ENCODE results near the gene TRIM67.
"Not testable (repeated sequence)": the region's sequence is repeated elsewhere in the genome, so short reads cannot be mapped to it uniquely, and the experiment has no call there.

TRIM67 gene

DNA sequence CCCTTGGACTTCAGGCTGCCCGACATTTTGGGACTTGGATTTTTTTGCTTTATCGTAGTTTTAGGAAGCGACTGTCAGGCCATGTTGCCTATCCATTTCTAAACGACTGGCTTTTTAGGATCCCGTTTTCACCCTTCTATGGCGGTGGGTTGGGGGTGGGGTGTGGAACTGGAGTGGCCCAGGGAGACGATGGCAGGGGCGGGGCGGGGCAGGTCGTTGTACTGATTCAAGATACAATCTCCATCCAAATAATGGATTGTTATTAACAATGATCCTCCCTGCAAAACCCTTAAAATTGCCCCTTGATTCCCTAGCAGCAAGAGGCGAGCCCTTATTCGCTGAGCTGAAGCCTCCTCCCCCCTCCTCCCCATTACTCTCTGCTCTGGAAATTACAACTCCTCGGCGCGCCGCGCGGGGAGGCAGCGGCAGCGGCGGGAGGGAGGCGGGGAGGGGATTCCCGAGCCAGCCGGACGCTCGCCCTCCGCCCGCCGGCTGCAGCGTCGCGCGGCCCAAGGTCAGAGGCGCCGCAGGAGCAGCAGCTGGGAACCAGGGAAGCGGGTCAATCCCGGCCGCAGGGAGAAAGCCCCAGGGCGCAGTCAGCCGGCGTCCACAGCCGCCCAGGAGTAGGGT, at the start of gene TRIM67:
TSS of gene TRIM67 (plus strand) at position 392 of the 630 bp plus-strand sequence. CDS start 912 bp downstream, outside the sequence.
- ATAC-seq = no peak
- peak; percentile 9 for DNase-seq

DNA sequence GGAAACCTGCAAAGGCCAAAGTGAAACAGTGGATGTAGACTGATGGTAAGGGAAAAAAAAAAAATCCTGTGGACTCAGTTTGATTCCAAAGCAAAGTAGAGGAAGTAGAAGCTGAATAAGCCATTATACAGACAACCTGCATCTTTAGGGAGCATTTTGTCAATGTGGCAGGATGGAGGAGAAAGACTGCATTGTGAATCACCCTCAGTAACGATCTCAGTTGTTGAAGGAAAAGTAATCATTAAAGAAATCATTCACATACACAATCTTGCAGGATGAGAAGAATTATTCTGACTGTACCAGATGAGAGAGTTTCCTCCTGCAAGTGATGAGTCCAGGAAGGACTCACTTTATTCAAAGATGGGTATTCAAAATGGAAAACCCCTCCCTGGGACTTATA, 45.1 kb upstream of the TRIM67 start:
- DNase-seq (no peak), ATAC-seq (no peak)

DNA sequence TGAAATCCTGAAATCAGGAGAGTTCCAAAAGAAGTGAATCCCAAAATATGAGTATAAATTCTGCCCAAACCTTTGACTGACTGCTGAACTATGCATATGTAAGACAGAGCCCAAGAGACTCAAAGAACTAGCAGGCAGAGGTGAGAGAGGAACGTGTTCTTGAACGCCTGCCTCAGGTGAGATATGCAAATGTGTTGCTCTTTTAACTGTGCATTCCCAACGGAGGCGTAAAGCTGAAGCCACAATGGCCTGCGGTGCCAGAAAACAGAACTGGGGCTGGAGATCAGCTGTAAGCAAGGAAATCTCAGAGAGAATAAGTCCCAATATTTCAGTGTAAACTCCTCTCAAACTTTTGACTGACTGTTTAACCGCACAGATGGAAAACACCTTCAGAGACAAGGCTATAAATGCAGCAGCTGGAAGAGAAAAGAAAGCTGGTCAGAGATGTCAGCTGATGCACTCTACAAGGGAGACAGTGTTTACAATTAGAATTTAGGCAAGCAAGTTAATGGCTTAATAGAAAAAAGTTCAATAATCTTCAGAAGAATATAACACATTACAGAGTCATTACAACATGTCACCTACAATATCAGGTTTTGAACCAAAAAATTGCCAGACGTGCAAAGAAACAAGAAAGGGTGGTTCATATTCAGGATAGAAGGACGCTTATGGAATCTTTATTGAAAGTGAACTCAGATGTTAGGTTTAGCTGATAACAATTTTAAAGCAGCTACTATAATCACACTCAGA, 43.0 kb upstream of the TRIM67 start:
- ATAC-seq (no peak), DNase-seq (no peak)

DNA sequence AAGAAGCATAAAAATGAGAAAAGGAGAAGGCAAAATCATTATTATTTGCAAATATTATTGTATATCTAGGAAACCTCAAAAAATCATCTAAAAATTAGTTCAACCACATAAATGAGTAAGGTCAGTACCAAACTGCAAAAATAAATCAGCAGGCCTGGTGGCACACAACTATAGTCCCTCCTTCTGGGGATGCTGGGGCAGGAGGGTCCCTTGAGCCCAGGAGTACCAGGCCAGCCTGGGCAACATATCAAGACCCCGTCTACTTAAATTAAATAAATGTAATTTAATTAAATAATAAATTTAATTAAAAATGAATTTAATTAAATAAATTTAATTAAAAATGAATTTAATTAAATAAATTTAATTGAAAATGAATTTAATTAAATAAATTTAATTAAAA, 40.3 kb upstream of the TRIM67 start:
- DNase-seq = no peak
- ATAC-seq = no peak

DNA sequence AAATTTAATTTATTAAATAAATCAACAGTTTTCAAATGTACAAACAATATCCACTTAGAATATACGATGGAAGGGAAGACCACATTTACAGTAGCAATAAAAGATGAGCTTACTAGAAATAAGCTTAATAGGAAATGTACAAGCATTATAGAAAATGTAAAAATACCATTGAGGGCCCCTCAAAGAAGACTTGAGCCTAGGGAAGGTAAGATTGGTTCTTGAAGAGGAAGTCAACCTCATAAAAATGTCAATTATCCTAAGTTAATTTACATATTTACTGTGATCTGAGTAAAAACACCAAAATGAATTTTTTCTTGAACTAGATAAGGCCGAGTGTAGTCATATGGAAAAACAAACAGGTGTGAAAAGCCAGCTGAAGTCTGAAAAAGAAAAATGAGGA, 39.7 kb upstream of the TRIM67 start:
- ATAC-seq (no peak), DNase-seq (no peak)

DNA sequence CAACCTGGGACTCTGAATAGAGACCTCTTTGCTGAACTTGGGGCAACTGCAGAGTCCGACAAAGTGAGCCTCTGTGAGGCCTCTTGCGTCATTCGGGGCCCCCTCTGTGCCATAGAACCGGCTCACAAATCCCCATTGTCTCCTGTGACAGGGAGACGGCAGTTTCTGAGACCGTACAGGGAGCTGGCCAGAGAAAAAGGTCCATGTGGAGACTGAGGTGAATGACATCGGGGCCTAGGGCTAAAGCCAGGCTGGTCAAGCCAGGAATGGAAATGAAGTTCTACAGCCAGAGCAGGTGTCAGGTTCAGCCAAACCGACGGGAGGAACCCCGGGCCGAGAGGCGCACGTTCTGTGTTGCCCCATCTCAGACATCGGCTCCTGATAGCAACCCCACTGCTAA, 37.1 kb upstream of the TRIM67 start:
- ATAC-seq = no peak
- DNase-seq = no peak

DNA sequence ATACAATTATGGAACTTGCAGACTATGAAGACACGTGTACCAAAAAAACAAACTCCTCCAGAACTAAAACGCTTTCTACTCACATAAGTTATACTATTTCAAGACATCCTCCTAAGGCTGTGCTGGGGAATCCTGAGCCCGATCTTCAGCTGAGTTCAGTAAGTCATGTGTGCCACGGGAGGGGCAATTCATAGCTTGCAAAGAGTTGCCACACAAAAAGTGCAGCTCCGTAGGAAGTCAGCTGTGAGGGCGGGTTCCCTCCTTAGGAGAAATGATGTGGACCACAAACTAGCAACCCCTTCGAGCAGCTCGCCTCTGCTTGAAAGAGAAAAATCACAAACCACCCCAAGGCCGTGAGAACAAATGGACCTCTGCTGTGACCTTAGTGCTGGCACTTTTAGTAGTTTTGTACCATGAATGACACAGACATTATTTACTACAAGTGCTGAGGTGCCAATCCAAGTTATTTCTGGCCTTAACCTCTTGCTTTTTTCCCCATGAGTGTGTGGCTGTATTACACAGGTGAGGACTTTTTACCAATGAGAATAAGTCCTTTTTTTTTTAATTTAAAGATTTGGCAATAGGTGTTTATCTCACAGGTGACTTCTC, 35.8 kb upstream of the TRIM67 start:
- no peak for DNase-seq
- ATAC-seq = no peak

DNA sequence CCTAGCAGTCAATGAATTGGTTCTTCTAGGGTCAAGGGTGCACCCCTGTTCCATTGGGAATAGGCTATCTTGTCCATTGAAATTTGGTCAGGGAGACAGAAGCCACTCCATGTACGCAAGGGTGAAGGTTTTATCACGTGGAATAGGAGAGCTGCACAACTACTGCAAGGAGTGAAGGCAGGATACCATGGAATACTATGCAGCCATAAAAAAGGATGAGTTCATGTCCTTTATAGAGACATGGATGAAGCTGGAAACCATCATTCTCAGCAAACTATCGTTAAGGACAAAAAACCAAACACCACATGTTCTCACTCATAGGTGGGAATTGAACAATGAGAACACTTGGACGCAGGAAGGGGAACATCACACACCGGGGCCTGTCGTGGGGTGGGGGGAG, 34.8 kb upstream of the TRIM67 start:
- DNase-seq, ATAC-seq: not testable (repeated sequence)

DNA sequence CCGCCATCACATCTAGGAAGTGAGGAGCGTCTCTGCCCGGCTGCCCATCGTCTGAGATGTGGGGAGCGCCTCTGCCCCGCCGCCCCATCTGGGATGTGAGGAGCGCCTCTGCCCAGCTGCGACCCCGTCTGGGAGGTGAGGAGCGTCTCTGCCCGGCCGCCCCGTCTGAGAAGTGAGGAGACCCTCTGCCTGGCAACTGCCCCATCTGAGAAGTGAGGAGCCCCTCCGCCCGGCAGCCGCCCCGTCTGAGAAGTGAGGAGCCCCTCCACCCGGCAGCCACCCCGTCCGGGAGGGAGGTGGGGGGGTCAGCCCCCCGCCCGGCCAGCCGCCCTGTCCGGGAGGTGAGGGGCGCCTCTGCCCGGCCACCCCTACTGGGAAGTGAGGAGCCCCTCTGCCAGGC, 33.4 kb upstream of the TRIM67 start:
- not testable (repeated sequence) for ATAC-seq, DNase-seq

DNA sequence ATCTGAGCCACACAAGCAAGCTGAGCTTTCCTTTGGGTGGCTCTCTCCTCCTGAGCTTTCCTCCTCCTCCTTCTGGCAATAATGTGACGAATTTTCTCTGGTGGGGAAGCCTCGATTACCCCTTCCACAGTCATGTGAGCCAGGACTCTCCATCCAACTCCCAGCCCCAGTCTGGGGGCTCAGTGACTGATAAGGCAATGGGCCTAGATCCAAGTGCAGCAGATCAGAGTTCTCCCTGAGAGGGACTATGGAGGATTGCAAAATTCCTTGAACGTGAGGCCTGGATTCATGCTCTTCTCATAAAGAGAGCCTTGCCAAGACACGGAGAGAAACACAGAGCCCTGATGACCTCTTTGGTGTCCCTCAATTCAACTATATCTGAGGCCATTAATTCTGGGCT, 31.3 kb upstream of the TRIM67 start:
- DNase-seq (no peak), ATAC-seq (no peak)

DNA sequence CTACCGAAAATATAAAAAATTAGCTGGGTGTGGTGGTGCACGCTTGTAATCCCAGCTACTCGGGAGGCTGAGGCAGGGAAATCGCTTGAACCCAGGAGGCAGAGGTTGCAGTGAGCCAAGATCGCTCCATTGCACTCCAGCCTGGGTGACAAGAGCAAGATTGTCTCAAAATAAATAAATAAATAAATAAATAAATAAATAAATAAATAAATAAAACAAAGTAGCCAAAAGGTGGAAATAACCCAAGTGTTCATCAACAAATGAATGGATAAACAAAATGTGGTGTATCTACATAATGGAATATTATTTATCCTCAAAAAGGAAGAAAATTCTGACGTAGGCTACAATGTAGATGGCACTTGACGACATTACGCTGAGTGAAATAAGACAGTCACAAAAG, 29.3 kb upstream of the TRIM67 start:
- ATAC-seq, DNase-seq: not testable (repeated sequence)

DNA sequence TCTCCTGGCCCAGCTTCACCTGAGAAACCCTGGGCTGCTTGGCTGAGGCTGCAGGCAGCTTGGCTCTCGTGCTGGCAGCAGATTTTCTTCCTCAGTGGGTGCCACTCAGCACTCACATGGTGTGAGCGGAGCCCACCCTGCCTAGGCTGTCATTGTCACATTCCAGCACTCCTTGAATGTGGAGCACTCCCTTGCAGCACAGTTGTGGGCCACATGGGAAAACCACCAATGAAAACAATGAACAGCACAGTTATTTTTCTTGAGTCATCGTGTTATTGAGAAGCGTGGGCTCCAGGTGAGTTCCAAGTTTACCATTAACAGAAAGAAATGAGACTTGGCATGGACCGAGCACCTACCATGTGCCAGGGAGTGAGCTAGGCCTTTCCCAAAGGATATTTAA, 27.2 kb upstream of the TRIM67 start:
- ATAC-seq (no peak), DNase-seq (no peak)

DNA sequence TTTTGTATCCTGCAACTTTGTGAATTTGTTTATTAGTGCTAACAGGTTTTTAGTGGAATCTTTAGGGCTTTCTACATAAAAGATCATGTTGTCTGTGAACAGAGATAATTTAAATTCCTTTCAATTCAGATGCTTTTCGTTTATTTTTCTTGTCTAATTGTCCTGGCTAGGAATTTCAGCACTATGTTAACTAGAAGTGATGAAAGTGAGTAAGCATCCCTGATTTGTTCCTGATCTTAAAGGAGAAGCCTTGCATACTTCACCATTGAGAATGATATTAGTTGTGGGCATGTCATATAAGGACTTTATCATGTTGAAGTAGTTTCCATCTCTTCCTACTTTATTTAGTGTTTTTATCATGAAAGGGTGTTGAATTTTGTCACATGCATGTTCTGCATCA, 23.6 kb upstream of the TRIM67 start:
- ATAC-seq (no peak), DNase-seq (no peak)

DNA sequence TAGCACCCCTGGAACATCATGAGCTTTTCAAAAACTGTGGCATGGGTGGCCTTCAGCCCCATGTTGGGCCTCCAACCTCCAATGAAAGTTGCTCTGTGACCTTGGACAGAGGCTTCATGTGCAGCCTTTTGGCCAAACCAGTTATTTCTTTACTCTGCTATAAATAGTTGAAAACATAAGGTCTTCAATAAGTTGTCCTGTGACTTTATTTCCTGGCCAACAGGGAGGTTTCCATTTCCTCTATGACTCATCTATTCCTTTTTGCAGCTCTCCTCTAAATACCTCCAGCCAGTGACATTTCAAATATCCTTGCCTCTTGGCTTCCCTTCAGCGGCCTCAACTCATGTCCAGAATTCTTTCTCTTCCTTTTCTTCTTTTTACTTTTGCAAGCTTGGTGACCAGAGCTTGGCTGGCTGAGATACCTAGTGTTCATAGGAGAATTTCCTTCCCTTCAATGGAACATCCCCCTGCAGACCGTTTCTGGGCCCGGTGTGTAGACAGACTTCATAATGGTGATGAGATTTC, 22.7 kb upstream of the TRIM67 start:
- DNase-seq (no peak), ATAC-seq (peak; percentile 23)

DNA sequence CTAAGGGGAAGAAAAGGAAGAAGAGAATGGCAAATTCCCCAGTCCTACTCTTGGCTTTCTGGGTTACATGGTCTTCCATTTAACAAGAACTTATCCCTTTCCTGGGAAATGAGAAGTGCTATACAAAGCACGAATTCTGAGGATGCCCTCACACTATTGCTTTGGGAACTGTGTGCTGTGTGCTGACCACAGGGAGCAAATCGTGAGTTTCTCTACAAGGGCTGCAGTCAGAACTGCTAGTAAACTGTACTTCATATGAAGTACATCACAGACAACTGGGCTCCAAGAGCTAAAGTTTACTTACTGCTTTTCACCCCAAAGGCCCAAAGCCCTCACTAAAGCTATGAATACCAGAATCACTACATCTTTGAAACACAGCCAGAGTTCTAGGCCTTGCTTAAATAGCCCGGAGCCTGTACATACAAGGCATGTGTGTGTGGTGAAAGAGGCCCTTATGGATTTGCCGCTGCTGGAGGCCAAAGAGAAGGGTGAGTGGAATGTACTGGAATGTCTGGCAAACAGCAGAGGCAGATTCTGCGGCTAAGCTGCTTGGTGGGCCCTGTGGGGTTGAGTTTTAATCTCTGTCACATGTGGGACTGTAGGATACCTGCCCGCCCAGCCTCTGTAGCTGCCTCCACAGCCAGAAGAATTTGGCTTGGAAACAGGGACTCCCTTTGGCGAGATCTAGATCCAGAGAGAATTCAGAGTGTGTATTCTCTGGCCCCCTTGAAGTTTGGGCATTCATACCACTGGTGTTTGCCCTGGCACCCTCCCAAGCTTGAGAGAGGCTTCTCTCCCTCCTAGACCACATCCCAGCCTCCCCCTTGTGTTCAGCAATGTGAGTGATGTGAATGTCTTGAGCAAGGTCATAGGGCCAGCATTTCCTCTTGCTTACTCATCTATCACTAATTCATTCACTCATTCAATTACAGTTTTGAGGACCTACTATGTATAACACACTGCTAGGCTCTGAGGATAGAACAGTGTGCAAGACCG, 21.9 kb upstream of the TRIM67 start:
- no peak for DNase-seq
- ATAC-seq = no peak

DNA sequence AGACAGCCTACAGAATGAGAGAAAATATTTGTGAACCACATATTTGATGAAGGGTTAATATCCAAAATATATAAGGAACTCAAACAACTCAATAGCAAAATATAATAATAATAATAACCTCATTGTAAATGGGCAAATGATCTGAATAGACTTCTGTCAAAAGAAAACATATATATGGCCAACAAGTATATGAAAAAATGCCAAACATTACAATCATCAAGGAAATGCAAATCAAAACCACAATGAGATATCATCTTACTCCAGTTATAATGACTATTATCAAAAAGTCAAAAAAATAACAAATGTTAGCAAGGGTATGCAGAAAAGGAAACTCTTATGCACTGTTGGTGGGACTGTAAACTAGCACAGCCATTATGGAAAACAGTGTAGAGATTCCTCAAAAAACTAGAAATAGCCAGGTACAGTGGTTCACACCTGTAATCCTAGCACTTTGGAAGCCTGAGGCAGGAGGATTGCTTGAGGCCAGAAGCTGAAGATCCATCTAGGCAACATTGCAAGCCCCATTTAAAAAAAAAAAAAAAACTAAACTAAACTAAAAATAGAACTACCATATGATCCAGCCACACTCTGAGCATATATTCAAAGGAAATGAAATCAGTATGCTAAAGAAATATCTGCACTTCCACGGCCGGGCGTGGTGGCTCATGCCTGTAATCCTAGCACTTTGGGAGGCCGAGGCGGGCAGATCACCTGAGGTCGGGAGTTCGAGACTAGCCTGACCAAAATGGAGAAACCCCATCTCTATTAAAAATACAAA, 17.3 kb upstream of the TRIM67 start:
- ATAC-seq (no peak), DNase-seq (no peak)

DNA sequence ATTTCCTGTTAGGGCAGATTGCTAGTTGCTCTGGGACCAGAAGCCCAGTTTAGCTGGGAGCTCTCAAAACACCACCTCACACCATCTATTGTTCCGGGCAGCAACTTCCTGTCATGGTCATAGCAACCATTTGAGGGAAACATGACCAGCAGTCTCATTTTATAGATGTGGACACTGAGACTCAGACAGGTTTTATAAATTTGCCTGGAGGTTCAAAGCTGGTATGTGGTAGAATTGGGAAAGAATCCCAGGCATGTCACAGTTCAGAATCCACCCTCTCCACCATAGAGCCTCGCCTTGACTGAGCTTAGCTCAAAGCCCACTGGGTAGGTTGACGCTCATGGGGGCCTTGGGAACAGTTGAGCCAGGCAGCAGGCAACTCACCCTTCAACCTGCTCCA, 14.0 kb upstream of the TRIM67 start:
- ATAC-seq (no peak), DNase-seq (no peak)

DNA sequence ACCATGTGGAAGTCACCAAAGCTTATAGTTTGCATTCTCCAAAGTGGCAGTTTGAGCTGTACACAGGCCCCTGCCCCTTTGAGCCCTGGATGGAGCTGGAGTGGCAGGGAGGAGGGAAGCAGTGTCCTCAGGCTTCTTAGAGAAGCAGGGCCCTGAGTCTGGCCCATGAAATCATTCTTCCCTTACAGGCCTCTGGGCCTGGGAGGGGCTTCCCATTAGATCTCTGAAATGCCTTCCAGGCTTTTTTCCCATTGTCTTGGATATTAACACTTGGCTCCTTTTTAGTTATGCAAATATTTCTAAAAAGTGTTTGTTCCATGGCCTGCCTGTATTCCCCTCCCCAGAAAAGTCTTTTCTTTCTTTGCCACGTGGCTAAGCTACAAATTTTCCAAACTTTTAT, 10.0 kb upstream of the TRIM67 start:
- ATAC-seq = no peak
- no peak for DNase-seq

DNA sequence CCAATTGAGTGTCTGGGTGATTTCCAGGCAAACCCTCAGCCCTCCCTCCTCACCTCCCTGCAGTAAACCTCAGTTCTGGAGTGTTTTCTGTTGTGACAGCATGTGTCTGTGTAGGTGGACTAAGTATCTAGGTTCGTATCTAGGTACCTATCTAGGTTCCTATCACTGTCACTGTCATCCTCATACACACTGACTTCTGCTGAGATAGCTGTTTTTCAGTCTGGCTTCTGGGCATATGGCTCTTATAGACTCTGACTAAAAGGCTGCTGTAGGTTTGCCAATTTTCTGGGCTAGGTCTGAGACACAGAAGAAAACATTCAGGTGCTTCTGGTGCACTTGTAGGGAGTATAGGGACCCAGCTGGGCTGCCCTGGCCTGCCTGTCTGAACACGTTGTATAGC, 8.1 kb upstream of the TRIM67 start:
- no peak for DNase-seq

DNA sequence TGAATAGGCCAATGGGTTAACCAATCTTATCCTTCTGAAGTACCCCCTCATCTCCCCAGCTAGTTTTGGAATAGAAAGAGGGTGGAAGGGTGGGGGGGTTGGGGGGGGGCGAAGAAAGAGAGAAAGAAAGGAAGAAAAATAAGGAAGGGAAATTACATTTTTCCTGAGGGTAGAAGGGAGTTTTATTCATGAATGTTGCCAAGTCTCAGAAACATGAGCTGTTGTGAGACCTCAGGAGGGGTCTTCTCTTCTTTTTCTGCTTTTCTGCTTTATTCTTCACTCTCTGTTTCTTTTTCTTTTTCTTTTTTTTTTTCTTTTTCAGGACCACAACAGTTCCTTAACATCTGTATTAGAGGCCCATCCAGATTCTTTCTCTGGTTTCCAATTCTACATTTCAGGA, 6.0 kb upstream of the TRIM67 start:
- DNase-seq (no peak), ATAC-seq (no peak)

More for the DNA sequence above, 8.1 kb upstream of the TRIM67 start:
- no peak for ATAC-seq

DNA sequence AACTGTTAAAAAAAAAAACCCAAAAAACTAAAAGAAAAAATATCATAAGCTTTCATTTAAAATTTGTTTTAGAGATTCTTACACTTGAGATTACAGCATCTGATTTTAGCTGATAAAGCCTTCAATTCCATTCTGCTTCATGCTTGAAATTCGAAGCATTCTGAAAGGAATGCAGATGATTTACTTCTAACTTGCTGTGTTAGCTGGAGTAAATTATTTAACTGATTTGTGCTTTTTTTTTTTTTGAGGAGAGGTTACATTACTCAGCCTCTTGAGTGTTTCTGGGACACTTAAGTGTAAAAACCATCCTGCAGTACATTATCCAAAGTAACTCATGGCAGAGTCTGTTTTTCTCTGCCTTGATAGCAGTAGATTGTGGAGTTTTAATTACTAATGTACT, 4.5 kb upstream of the TRIM67 start:
- ATAC-seq (no peak), DNase-seq (no peak)
